ENCODE results near the gene PDK2. TPM values are rescaled to one million over a fixed set of nuclear protein-coding genes. Genes with fewer than 3 reads are reported as not detected.

PDK2 gene
- total RNA-seq, 1 experiment from 2014 or later: 22.5 TPM

- no peak for DNase-seq (ENCODE audit: low read depth)
Measured at GRCh38 chr17:50134206-50135110, 39.3 kb downstream of the PDK2 start.

- no peak for DNase-seq (ENCODE audit: low read depth)
Measured at GRCh38 chr17:50135316-50136095, 40.4 kb downstream of the PDK2 start.

GRCh38 chr17:50136096-50136687, 41.0 kb downstream of the PDK2 start:
- DNase-seq (ENCODE audit: low read depth): no peak

DNA sequence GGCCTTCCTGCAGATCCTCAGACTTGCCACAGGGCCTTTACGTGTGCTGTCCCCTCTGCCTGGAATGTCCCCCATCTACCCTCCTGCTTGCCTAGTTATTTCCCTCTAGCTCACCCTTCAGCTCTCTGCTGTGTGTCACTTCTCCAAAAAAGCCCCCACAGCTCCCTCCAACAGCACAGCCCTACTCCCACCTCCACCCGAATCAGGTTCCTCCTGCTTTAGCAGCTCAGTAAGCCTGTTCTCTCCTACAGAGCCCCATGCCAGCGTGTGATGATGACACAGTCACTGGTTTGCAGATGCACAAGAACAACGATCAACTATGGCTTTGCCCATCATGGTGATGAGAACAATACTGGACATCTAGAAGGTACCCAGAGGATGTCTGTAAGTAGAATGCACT, 41.9 kb downstream of the PDK2 start:
- DNase-seq (ENCODE audit: low read depth): no peak

- DNase-seq (ENCODE audit: low read depth): no peak
Measured at GRCh38 chr17:50139185-50139783, 44.1 kb downstream of the PDK2 start.

- DNase-seq (ENCODE audit: low read depth): peak; percentile 67
Measured at GRCh38 chr17:50139950-50140885, 45.1 kb downstream of the PDK2 start.

DNA sequence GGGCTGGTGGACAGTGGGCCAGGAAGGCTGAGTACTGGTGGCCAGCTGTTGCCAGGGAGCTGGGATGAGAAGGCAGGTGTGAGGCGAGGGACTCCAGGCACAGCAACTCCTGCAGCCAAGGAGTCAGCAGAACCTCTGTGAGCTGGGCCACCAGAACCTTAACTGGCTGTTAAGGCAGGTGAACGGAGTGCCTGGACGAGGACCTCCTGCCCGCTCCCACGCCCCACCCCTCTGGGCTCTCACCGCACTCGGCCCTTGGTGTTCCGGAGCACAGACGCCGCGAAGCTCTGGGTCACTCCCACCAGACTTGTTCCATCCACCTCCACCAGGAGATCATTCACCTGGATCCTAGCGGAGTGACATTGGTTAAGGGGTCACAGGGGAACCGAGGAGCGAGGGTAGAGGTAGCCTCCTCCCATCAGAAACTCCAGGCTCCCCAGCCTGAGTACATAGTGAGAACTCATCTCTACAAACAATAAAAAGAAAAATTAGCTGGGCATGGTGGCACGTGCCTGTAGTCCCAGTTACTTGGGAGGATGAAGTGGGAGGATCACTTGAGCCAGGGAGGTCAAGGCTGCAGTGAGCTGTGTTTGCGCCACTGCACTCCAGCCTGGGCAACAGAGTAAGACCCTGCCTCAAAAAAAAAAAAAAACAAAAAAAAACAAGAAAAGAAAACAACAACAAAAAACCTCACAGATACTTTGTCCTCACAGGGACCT, 46.0 kb downstream of the PDK2 start:
- DNase-seq (ENCODE audit: low read depth): no peak

GRCh38 chr17:50141745-50142110, 46.6 kb downstream of the PDK2 start:
- no peak for DNase-seq (ENCODE audit: low read depth)

GRCh38 chr17:50143461-50144176, 48.5 kb downstream of the PDK2 start:
- no peak for DNase-seq (ENCODE audit: low read depth)

DNA sequence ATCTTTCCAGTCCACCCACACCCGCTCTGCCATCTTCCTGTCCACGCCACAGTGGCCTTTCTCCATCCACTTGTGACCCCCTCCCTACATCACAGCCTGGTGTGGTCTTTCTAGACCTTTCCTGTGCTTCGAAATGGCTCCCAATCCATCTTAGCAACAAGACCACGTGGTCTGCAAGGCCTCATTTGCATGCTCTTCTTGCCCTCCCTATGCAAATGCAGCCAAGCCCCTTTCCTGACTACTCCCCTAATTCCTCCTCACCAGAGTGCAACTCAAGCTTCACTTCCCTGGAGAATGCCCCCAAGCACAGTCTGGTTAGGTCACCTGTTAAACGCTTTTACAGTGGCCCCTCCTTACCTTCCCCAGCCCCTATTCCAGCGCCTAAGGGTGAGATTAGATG, 49.2 kb downstream of the PDK2 start:
- no peak for DNase-seq (ENCODE audit: low read depth)

GRCh38 chr17:50144845-50145531, 49.8 kb downstream of the PDK2 start:
- DNase-seq (ENCODE audit: low read depth): no peak

DNA sequence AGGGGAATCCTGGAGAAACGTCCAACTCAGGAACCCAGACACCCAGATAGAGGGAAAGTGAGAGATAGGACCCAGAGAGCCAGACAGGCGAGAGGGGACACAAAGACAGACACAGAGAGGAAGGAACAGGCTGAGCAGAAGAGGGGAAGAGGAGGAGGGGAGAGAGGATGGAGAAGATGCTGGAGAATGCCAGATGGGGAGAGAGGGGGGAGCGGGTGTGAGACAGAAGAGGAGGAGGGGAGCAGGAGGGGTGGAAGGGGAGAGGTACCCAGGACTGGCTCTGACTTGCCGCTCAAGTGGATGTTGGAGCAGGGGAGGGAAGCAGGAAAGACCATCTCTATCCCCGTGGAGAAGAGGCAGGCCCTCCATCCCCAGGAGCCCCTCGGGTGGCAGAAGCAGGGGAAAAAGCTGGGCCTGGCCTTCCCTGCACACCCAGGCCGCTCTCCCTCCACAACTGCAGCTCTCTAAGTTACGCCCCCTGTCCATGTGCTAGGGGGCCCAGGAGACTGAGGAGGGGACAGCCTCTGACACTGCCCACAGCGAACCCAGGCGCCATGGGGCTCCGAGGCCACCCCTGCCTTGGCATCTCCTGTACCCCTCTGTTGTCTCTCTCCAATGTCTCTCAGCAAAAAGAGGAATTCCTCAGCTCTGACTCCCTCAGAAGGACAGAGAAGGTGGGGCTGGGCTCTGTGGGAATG, 50.5 kb downstream of the PDK2 start:
- no peak for DNase-seq (ENCODE audit: low read depth)

DNA sequence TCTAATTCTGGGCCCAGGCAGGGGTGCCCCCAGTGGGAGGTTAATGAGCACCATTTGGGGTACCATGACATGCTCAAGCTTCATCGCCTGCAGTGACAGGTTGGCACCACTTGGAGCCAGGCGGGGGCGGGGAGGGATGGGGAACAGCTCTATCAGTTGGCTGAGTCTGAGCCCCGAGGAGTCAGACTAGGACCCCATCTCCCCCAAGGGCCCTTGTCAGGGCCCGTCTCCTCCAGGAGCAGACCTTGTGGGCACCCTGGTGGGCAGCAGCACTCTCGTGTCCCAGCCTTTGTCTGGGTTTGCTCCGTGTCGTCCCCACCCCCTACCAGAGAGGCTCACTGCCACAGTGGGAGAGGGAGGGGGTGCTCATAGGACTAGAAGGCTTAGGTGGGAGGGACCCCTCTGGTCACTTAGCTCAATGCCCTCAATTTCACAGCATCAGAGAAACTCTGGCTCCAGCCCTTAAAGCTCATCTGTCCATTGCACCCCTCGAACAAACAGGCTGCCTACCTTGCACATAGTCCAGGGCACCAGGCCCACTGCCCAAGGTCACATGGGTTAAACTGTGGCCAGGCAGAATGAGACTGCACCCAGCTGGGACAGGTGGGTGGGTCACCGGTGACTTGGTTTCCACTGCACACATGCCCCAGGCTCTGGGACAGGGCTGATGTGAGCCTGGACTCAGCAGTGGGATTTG, 51.2 kb downstream of the PDK2 start:
- DNase-seq (ENCODE audit: low read depth): no peak

DNA sequence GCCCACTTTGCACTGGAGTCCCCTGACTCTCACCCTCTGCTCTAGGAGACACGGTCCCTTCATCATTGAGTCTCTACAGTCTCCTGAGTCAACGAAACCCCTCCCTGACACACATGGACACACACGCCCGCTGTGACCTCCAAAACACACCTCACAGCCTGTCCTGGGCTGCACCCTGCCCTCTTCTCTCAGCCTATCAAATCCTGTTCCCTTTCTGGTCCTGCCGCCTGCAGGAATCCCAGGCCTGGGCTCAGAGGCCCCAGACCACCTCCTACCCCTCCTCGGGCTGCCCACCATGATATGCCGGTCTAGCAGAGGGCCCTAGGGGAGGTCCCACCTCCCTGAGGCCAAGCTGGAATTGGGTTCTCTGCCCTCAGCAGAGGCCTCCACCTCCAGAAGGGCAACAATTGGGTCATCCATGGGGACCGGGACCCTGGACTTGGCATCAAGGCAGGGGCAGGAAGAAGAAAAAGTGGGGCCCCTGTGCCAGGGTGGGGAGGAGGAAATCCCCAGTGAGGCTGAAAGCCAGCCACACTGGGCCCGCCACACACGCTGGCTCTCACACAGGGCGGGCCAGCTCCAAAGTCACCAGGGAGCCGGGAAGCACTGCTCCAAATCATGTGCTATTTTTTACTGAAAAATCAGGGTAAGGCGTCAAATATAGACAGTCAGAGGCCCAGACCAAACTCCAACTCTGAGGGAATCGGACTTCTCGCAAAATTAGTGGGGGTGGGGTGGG, 51.9 kb downstream of the PDK2 start:
- DNase-seq (ENCODE audit: low read depth): no peak

GRCh38 chr17:50147841-50148225, 52.7 kb downstream of the PDK2 start:
- peak; percentile 40 for DNase-seq (ENCODE audit: low read depth)

GRCh38 chr17:50148226-50149090, 53.3 kb downstream of the PDK2 start:
- DNase-seq (ENCODE audit: low read depth): peak; percentile 56
